Natural killer cell (primary cell): ENCODE measurements around the gene KIF15. TPM values are rescaled to one million over a fixed set of nuclear protein-coding genes. Genes with fewer than 3 reads are reported as not detected.

Experiments used
- ATAC-seq, 3 donors: fragments of 150-1000 bp in 2 of 3; fragments of 200-7000 bp in 1 of 3; cut with Tn5 transposase; 1 replicate in 1 of 3; 2 replicates in 2 of 3; pipeline ENCODE4 v1.10.0; 2021; ENCODE audit warnings: mild to moderate bottlenecking in 2 of 3, moderate library complexity in 2 of 3
- DNase-seq, 2 donors: peaks; one replicate each; pipeline versions ENCODE4 v3.0.0 to v3.0.0-alpha.2; 2013 to 2021; ENCODE audit warnings: mixed read lengths in 1 of 2
- H3K27ac ChIP-seq: one replicate; pipeline ENCODE4 v1.5.1; 2013; ENCODE audit warnings: mild to moderate bottlenecking, low read length
- H3K27me3 ChIP-seq: one replicate; pipeline ENCODE4 v1.6.1; 2013; ENCODE audit warnings: low read length; ENCODE audit not compliant: control insufficient read depth, insufficient read depth
- H3K36me3 ChIP-seq: one replicate; pipeline ENCODE4 v1.6.1; 2013; ENCODE audit warnings: low read length; ENCODE audit not compliant: control insufficient read depth, insufficient read depth
- H3K4me1 ChIP-seq: one replicate; pipeline ENCODE4 v1.6.1; 2013; ENCODE audit warnings: low read length; ENCODE audit not compliant: control insufficient read depth, insufficient read depth
- H3K4me3 ChIP-seq: one replicate; pipeline ENCODE4 v1.5.1; 2013; ENCODE audit warnings: low read length
- H3K9me3 ChIP-seq: one replicate; pipeline ENCODE4 v1.6.1; 2013; ENCODE audit warnings: low read length; ENCODE audit not compliant: control insufficient read depth, insufficient read depth
- H3K27ac Mint-ChIP-seq, 2 donors: one replicate each; pipeline ENCODE4 v1.8.0; 2022; ENCODE audit warnings: mild to moderate bottlenecking in 2 of 2, mixed read lengths in 2 of 2, moderate library complexity in 1 of 2
- H3K27me3 Mint-ChIP-seq, 2 donors: one replicate each; pipeline ENCODE4 v1.8.0; 2022; ENCODE audit warnings: low read depth in 2 of 2, mixed read lengths in 2 of 2
- H3K36me3 Mint-ChIP-seq: one replicate; pipeline ENCODE4 v1.8.0; 2022; ENCODE audit warnings: mixed read lengths
- H3K4me1 Mint-ChIP-seq, 2 donors: one replicate each; pipeline ENCODE4 v1.8.0; 2022; ENCODE audit warnings: mixed read lengths in 2 of 2
- H3K4me3 Mint-ChIP-seq: one replicate; pipeline ENCODE4 v1.8.0; 2022; ENCODE audit warnings: mild to moderate bottlenecking, moderate library complexity, mixed read lengths
- H3K9me3 Mint-ChIP-seq, 2 donors: one replicate each; pipeline ENCODE4 v1.8.0; 2022; ENCODE audit warnings: mixed read lengths in 2 of 2
- WGBS: methylation state at CpG from one replicate; pipeline ENCODE4 v1.1.7; 2013; ENCODE audit warnings: missing lambda C conversion rate; ENCODE audit not compliant: insufficient coverage; 5-methylcytosine and 5-hydroxymethylcytosine counted together
- intact Hi-C: fragments of 100-400 bp; cut with micrococcal nuclease; formaldehyde crosslinking; loops from one replicate; pipeline ENCODE4 v1.14.2; 2022
- total RNA-seq, 4 donors: library from RNA; stranded (reverse); fragments of 120-200 nt in 1 of 4; gene quantifications; one replicate each; pipeline versions ENCODE4 v1.2.3 to v1.2.4, GENCODE V29; 2013 to 2022
- TF ChIP-seq, protein P1 (sequence below): fragments of 200-600 bp; IDR thresholded peaks from one replicate; pipeline ENCODE4 v1.8.0; 2022; ENCODE audit warnings: antibody characterized with exemption

Gene KIF15
- total RNA-seq, 3 donors from 2014 or later (not counting 1 experiment from before 2014, with no cell fraction given) = 0.80 to 1.6 (median 0.99) TPM

- TF ChIP-seq, protein P1, sequence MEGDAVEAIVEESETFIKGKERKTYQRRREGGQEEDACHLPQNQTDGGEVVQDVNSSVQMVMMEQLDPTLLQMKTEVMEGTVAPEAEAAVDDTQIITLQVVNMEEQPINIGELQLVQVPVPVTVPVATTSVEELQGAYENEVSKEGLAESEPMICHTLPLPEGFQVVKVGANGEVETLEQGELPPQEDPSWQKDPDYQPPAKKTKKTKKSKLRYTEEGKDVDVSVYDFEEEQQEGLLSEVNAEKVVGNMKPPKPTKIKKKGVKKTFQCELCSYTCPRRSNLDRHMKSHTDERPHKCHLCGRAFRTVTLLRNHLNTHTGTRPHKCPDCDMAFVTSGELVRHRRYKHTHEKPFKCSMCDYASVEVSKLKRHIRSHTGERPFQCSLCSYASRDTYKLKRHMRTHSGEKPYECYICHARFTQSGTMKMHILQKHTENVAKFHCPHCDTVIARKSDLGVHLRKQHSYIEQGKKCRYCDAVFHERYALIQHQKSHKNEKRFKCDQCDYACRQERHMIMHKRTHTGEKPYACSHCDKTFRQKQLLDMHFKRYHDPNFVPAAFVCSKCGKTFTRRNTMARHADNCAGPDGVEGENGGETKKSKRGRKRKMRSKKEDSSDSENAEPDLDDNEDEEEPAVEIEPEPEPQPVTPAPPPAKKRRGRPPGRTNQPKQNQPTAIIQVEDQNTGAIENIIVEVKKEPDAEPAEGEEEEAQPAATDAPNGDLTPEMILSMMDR = no peak
- Mint-ChIP-seq H3K9me3 (peaks cover 16 to 37% of the 10 kb centered on the region in 2 donors), H3K4me1 (peaks cover 8% of the 10 kb centered on the region in 2 donors), H3K4me3 (no peak overlapping the region), H3K36me3 (peaks cover 67% of the 10 kb centered on the region), H3K27ac (no peak overlapping the region), H3K27me3 (no peaks in the 10 kb centered on the region)
- Histone ChIP-seq H3K36me3 (peaks cover 12% of the 10 kb centered on the region), H3K4me1 (peaks cover under 1% of the 10 kb centered on the region), H3K27ac (no peak overlapping the region), H3K27me3 (no peaks in the 10 kb centered on the region), H3K9me3 (peaks cover 41% of the 10 kb centered on the region), H3K4me3 (no peak overlapping the region)
- intact Hi-C loops = no loop called here
- 92% methylated on average over 2 of the region's 3 CpGs for WGBS
- DNase-seq (no peak), ATAC-seq (no peak)
Measured at GRCh38 chr3:44734646-44735168, 26.9 kb upstream of the KIF15 start.

- H3K4me3 ChIP-seq = peak overlapping the region; percentile 60
- DNase-seq = no peak
- TF ChIP-seq, protein P1 = no peak
- peak overlapping the region; percentile 93 for H3K4me3 Mint-ChIP-seq
- no peaks in the 10 kb centered on the region for H3K36me3 Mint-ChIP-seq
- intact Hi-C loops = loop anchor here (1.0 to 10.0 kb wide), 6 partner anchors 32 to 426 kb away; partner anchors contain the start of genes EXOSC7, TCAIM, TMEM42 and ZDHHC3
- H3K27ac ChIP-seq = peak overlapping the region; percentile 66
- peaks cover 13% of the 10 kb centered on the region for H3K4me1 ChIP-seq
- peaks cover 28 to 36% of the 10 kb centered on the region in 2 donors for H3K4me1 Mint-ChIP-seq
- peak overlapping the region; percentile 89 to 90 for H3K27ac Mint-ChIP-seq
- peak; percentile 8 to 19 (median 11) for ATAC-seq
- H3K36me3 ChIP-seq = no peaks in the 10 kb centered on the region
- 1% methylated on average over 12 of the region's 15 CpGs for WGBS
- H3K27me3 Mint-ChIP-seq = no peaks in the 10 kb centered on the region
- H3K9me3 Mint-ChIP-seq = peaks cover 0 to 3% of the 10 kb centered on the region in 2 donors
- H3K27me3 ChIP-seq = no peaks in the 10 kb centered on the region
- no peaks in the 10 kb centered on the region for H3K9me3 ChIP-seq
Measured at GRCh38 chr3:44761101-44761423, 532 bp upstream of the KIF15 start.

- DNase-seq (peak in 1 of 2 donors; percentile 9), ATAC-seq (no peak)
- peak overlapping the region; percentile 60 for H3K4me3 ChIP-seq
- Mint-ChIP-seq H3K4me1 (peaks cover 25 to 33% of the 10 kb centered on the region in 2 donors), H3K4me3 (peak overlapping the region; percentile 93), H3K9me3 (peaks cover 0 to 3% of the 10 kb centered on the region in 2 donors), H3K27ac (peak overlapping the region; percentile 89 to 90), H3K36me3 (no peaks in the 10 kb centered on the region), H3K27me3 (no peaks in the 10 kb centered on the region)
- intact Hi-C loops = loop anchor here (5.0 to 10.0 kb wide), 2 partner anchors 50 to 427 kb away; partner anchors contain the start of genes TCAIM and ZNF502
- H3K9me3 ChIP-seq = no peaks in the 10 kb centered on the region
- H3K36me3 ChIP-seq = no peaks in the 10 kb centered on the region
- 5% methylated on average over 7 of the region's 9 CpGs for WGBS
- TF ChIP-seq, protein P1 = no peak
- H3K27me3 ChIP-seq = no peaks in the 10 kb centered on the region
- no peak overlapping the region for H3K27ac ChIP-seq
- peaks cover 13% of the 10 kb centered on the region for H3K4me1 ChIP-seq
Measured at GRCh38 chr3:44762170-44762677, 630 bp downstream of the KIF15 start.
